ENCODE measurements around the gene MFAP1.

- TF ChIP-seq CTCF (IDR thresholded peaks at IDR 0.05), result peak; percentile 91
- TF ChIP-seq ZFX (IDR thresholded peaks at IDR 0.05; ENCODE audit: borderline replicate concordance), result no peak
Observed at GRCh38 chr15:43769584-43770228, 54.8 kb downstream of the MFAP1 start.

Measured in 22Rv1 (cell line).